Spleen (tissue), 11 donors: ENCODE data around the gene ELP1. TPM values are rescaled to one million over a fixed set of nuclear protein-coding genes. Genes with fewer than 3 reads are reported as not detected.

Experiments used
- DNase-seq: peaks from one replicate; pipeline ENCODE4 v3.0.0-alpha.2; 2020
- H3K27ac ChIP-seq, 8 donors: fragments of 200-600 bp; sonication (generic) in 7 of 8; 1 replicate in 4 of 8; 2 replicates in 4 of 8; pipeline versions ENCODE4 v1.5.0 to v1.8.0; 2016 to 2021; ENCODE audit warnings: inconsistent platforms in 4 of 8, mild to moderate bottlenecking in 4 of 8, moderate library complexity in 1 of 8
- H3K27me3 ChIP-seq, 7 donors: fragments of 200-600 bp; sonication (generic) in 6 of 7; replicated peaks in 1 of 7; 1 replicate in 4 of 7; 2 replicates in 3 of 7; pipeline versions ENCODE4 v1.5.0 to v1.8.0; 2016 to 2021; ENCODE audit warnings: inconsistent platforms in 3 of 7, mild to moderate bottlenecking in 1 of 7
- H3K36me3 ChIP-seq, 6 donors: fragments of 200-600 bp; sonication (generic) in 5 of 6; 1 replicate in 4 of 6; 2 replicates in 2 of 6; pipeline versions ENCODE4 v1.5.0 to v1.8.0; 2016 to 2021; ENCODE audit warnings: inconsistent platforms in 2 of 6
- H3K4me1 ChIP-seq, 6 donors: fragments of 200-600 bp; sonication (generic) in 5 of 6; 1 replicate in 3 of 6; 2 replicates in 3 of 6; pipeline versions ENCODE4 v1.5.0 to v1.8.0; 2016 to 2021; ENCODE audit warnings: inconsistent platforms in 3 of 6
- H3K4me3 ChIP-seq, 8 donors: fragments of 200-600 bp; sonication (generic) in 7 of 8; 1 replicate in 4 of 8; 2 replicates in 4 of 8; pipeline versions ENCODE4 v1.5.0 to v1.8.0; 2016 to 2021; ENCODE audit warnings: inconsistent platforms in 4 of 8, mild to moderate bottlenecking in 4 of 8, moderate library complexity in 2 of 8
- H3K9me3 ChIP-seq, 8 donors: fragments of 200-600 bp; sonication (generic) in 7 of 8; 1 replicate in 4 of 8; 2 replicates in 4 of 8; pipeline versions ENCODE4 v1.5.0 to v1.8.0; 2016 to 2021; ENCODE audit warnings: inconsistent platforms in 4 of 8
- POLR2A ChIP-seq, 3 donors: fragments of 450-650 bp; IDR thresholded peaks; one replicate each; pipeline ENCODE4 v1.5.1; 2017; ENCODE audit warnings: antibody characterized with exemption in 3 of 3, mild to moderate bottlenecking in 1 of 3
- POLR2AphosphoS5 ChIP-seq, 3 donors: sonication (generic); formaldehyde crosslinking; IDR thresholded peaks; one replicate each; pipeline ENCODE4 v1.5.1; 2017; ENCODE audit warnings: antibody characterized with exemption in 3 of 3
- WGBS, 5 donors: extraction: QIAGEN DNeasy Blood & Tissue Kit in 3 of 5; methylation state at CpG; one replicate each; pipeline versions ENCODE4 v1.1.5 to v1.1.7; 2013 to 2018; 5-methylcytosine and 5-hydroxymethylcytosine counted together
- intact Hi-C: fragments of 100-400 bp; cut with DNase I; formaldehyde crosslinking; loops from one replicate; pipeline ENCODE4 v1.15.0; 2023; ENCODE audit warnings: low total_unique reads
- polyA plus RNA-seq, 3 donors: library from polyadenylated mRNA; stranded (reverse); fragments of 200-250 nt; gene quantifications; one replicate each; pipeline ENCODE4 v1.2.1, GENCODE V29; 2013
- small RNA-seq, 4 donors: library from RNA; depleted of rRNA; stranded (forward); fragments of <200 nt; gene quantifications; one replicate each; pipeline ENCODE3, GENCODE V24; 2016
- total RNA-seq, 7 donors: library from RNA; depleted of rRNA in 3 of 7; stranded (reverse); fragments of >200 nt in 3 of 7; fragmentation: NEBNext Ultra II Directional in 4 of 7; extraction: Animal tissue kit (Norgen Biotek cat#: 25700) in 4 of 7; gene quantifications; one replicate each; pipeline versions ENCODE4 v1.1.0 to v1.2.1, GENCODE V29; 2016 to 2021
- TF ChIP-seq, protein P1 (sequence below), 11 experiments: fragments of 200-600 bp in 7 of 11; fragments of 450-650 bp in 4 of 11; sonication (generic) in 4 of 11; IDR thresholded peaks in 8 of 11; conservative IDR thresholded peaks in 3 of 11; 1 replicate in 7 of 11; 2 replicates in 4 of 11; pipeline versions ENCODE4 v1.4.0 to v1.8.0; 2016 to 2021; ENCODE audit warnings: antibody characterized with exemption in 11 of 11, inconsistent platforms in 4 of 11, mild to moderate bottlenecking in 1 of 11
- donor health status: healthy with polysubstance abuse.
- donor health status: DM: no; HTN: no; CAD: no; lungs with moderate emphysema.
- donor health status: DM: no; HTN: no; CAD: no.
- donor health status: Bipolar disorder and iron deficiency.
- donor health status: healthy.
- donor health status: DM: no; HTN: no; CAD: no.
- donor health status: DM: yes; HTN: yes; CAD: no.

Gene ELP1
- total and polyA plus RNA-seq, 10 donors = 9.9 to 30.5 (median 17.6) TPM

- Histone ChIP-seq H3K36me3 (no peaks in the 10 kb centered on the region), H3K4me1 (peaks cover 0 to 7% (median 2%) of the 10 kb centered on the region in 6 donors), H3K4me3 (no peak overlapping the region), H3K27me3 (no peaks in the 10 kb centered on the region), H3K9me3 (no peaks in the 10 kb centered on the region), H3K27ac (no peak overlapping the region)
- WGBS, 5 donors = 60 to 81% (median 71%) methylated on average over 2 of the region's 2 CpGs
- TF ChIP-seq, protein P1, sequence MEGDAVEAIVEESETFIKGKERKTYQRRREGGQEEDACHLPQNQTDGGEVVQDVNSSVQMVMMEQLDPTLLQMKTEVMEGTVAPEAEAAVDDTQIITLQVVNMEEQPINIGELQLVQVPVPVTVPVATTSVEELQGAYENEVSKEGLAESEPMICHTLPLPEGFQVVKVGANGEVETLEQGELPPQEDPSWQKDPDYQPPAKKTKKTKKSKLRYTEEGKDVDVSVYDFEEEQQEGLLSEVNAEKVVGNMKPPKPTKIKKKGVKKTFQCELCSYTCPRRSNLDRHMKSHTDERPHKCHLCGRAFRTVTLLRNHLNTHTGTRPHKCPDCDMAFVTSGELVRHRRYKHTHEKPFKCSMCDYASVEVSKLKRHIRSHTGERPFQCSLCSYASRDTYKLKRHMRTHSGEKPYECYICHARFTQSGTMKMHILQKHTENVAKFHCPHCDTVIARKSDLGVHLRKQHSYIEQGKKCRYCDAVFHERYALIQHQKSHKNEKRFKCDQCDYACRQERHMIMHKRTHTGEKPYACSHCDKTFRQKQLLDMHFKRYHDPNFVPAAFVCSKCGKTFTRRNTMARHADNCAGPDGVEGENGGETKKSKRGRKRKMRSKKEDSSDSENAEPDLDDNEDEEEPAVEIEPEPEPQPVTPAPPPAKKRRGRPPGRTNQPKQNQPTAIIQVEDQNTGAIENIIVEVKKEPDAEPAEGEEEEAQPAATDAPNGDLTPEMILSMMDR (IDR thresholded peaks at IDR 0.05 in 8 of 11, conservative IDR thresholded peaks at IDR 0.05 in 3 of 11) = no peak
- TF ChIP-seq POLR2A (IDR thresholded peaks at IDR 0.05) (no peak), POLR2AphosphoS5 (IDR thresholded peaks at IDR 0.05) (no peak)
- DNase-seq = no peak
- intact Hi-C loops = no loop called here
Observed at GRCh38 chr9:108830272-108830671, 103.7 kb downstream of the ELP1 start.

- H3K4me3 ChIP-seq = no peak overlapping the region
- H3K4me1 ChIP-seq = peaks cover 0 to 5% (median 0%) of the 10 kb centered on the region in 6 donors
- WGBS, 5 donors = 77 to 96% (median 86%) methylated on average over 3 of the region's 3 CpGs
- H3K9me3 ChIP-seq = peaks cover 0 to 21% (median 19%) of the 10 kb centered on the region in 8 donors
- H3K27me3 ChIP-seq = no peaks in the 10 kb centered on the region
- no peak overlapping the region for H3K27ac ChIP-seq
- intact Hi-C loops = no loop called here
- H3K36me3 ChIP-seq = no peaks in the 10 kb centered on the region
- no peak for DNase-seq
- no peak for TF ChIP-seq POLR2AphosphoS5 (IDR thresholded peaks at IDR 0.05)
- TF ChIP-seq, protein P1 (IDR thresholded peaks at IDR 0.05 in 8 of 11, conservative IDR thresholded peaks at IDR 0.05 in 3 of 11) = no peak
- no peak for TF ChIP-seq POLR2A (IDR thresholded peaks at IDR 0.05)
Observed at GRCh38 chr9:108823829-108824228, 110.1 kb downstream of the ELP1 start.

Small RNA genes lying within 50 kb of the gene (small RNA-seq; reads per million reads assigned to genes)
- 0 reads per million in 4 donors for gene AL359692.1

Other genes starting within 250 kb of the ELP1 start
- not detected for gene ACTL7B, start 78.1 kb downstream of the ELP1 start, total RNA-seq
- gene ACTL7B, start 78.1 kb downstream of the ELP1 start, polyA plus RNA-seq = under 1 TPM in 1 of 3 donors, not detected in 2; 0.11 TPM
- gene ACTL7A, start 71.9 kb downstream of the ELP1 start, total RNA-seq = not detected
- gene ACTL7A, start 71.9 kb downstream of the ELP1 start, polyA plus RNA-seq = not detected
- 10 to 100 TPM in 3 of 7 donors, 1 to 10 TPM in 4; 7.5 to 11.0 (median 9.7) TPM for gene ABITRAM, start 276 bp upstream of the ELP1 start, total RNA-seq
- gene ABITRAM, start 276 bp upstream of the ELP1 start, polyA plus RNA-seq = 1 to 10 TPM; 7.5 to 8.6 (median 8.2) TPM
- 10 to 100 TPM; 26.2 to 43.2 (median 37.3) TPM for gene CTNNAL1, start 79.4 kb upstream of the ELP1 start, total RNA-seq
- 10 to 100 TPM; 14.6 to 41.6 (median 21.0) TPM for gene CTNNAL1, start 79.4 kb upstream of the ELP1 start, polyA plus RNA-seq
- gene TMEM245, start 185.8 kb upstream of the ELP1 start, total RNA-seq = 10 to 100 TPM; 24.7 to 71.6 (median 44.1) TPM
- gene TMEM245, start 185.8 kb upstream of the ELP1 start, polyA plus RNA-seq = 1 to 10 TPM; 3.2 to 6.7 (median 5.0) TPM
- gene FRRS1L, start 233.1 kb upstream of the ELP1 start, total RNA-seq = not detected
- gene FRRS1L, start 233.1 kb upstream of the ELP1 start, polyA plus RNA-seq = under 1 TPM in 2 of 3 donors, not detected in 1; under 0.01 to 0.03 TPM